AG04450 (cell line): ENCODE data around the gene SOD3. TPM values are rescaled to one million over a fixed set of nuclear protein-coding genes. Genes with fewer than 3 reads are reported as not detected.

Source experiments
- CTCF ChIA-PET: fragments of 300-600, 350-600 bp; formaldehyde crosslinking; extraction: SDS; loops from one replicate; lab custom pipeline; 2022; ENCODE audit warnings: antibody characterized with exemption, inconsistent platforms; lab: Charles Lee
- POLR2A ChIA-PET: fragments of 350-600 bp; formaldehyde crosslinking; extraction: SDS; loops from one replicate; lab custom pipeline; 2021; ENCODE audit warnings: antibody characterized with exemption, inconsistent platforms; lab: Yijun Ruan, JAX
- DNase-seq: peaks from one replicate; pipeline ENCODE4 v3.0.0-alpha.2; 2011; ENCODE audit warnings: low read depth, low spot score
- H3K27ac ChIP-seq: one replicate; pipeline ENCODE4 v1.5.1; 2012; ENCODE audit warnings: low read depth, low read length, control low read depth
- H3K27me3 ChIP-seq: one replicate; pipeline ENCODE4 v1.6.0; 2012; ENCODE audit warnings: low read length; ENCODE audit not compliant: control insufficient read depth, insufficient read depth
- H3K4me3 ChIP-seq: 2 replicates; pipeline ENCODE4 v1.5.1; 2011; ENCODE audit warnings: mild to moderate bottlenecking, low read depth, low read length, control low read depth
- H3K9me3 ChIP-seq: 2 replicates; pipeline ENCODE4 v1.5.1; 2012; ENCODE audit warnings: low read length; ENCODE audit not compliant: control insufficient read depth, insufficient read depth
- CTCF ChIP-seq: IDR thresholded peaks from 2 replicates; pipeline ENCODE4 v1.5.1; 2011; ENCODE audit warnings: low read depth, low read length, control low read depth, inconsistent platforms
- polyA plus RNA-seq: library from polyadenylated mRNA; depleted of rRNA; stranded (reverse); fragments of >200 nt; gene quantifications from 2 replicates; pipeline ENCODE4 v1.2.3, GENCODE V29; 2011

The SOD3 gene
- polyA plus RNA-seq, 1 experiment, result 3.8 TPM

DNA sequence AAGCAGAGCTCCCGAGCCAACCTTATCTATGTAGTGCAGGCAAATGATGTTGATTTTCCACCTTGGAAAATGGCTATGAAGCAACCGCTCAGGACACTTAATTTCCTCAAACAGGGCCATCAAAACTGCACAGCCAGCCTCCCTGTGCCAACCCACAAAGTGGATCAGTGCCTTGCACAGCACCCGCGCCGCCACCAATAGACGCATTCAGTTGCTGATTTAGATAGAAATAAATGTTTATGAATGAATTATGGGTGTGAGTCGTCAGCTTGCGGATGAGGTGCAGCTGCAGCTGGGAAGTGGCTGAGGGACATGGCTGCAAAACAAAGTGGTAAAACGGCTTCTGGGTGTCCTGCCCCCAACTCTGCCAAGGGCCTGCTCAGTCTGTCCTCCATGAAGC lies 47.0 kb downstream of the SOD3 start:
- CTCF ChIA-PET, result interaction anchor here (0.6 to 1.9 kb wide), 2 partner anchors 180 to 290 kb away, joined by 3 to 4 read pairs; no protein-coding TSS in a partner anchor
- TF ChIP-seq CTCF, result no peak
- no peak overlapping the region for H3K4me3 ChIP-seq
- no peaks in the 10 kb centered on the region for H3K27me3 ChIP-seq
- H3K9me3 ChIP-seq, result no peaks in the 10 kb centered on the region
- no peak for DNase-seq
- POLR2A ChIA-PET, result no interaction called here
- H3K27ac ChIP-seq, result no peak overlapping the region

DNA sequence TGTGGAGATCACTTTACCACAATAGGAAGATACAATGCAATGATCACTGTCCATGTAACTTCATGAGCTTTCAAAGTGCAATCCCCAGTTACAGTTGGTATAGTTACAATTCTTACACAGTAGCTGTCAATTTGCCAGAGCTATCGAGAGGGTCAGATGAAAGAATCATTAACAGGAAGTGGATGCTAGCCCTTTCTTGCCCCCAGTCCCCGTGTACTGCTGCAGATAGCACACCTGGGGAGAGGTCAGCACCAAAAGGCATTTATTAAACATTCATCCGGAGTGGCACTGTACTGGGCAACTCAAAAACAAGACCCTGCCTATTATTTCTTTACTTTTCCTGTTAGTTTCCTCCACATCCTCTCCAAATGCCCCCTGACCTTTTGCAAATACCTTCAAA lies 47.7 kb downstream of the SOD3 start:
- Histone ChIP-seq H3K9me3 (no peaks in the 10 kb centered on the region), H3K4me3 (no peak overlapping the region), H3K27me3 (no peaks in the 10 kb centered on the region), H3K27ac (no peak overlapping the region)
- POLR2A ChIA-PET, result no interaction called here
- TF ChIP-seq CTCF, result no peak
- CTCF ChIA-PET, result interaction anchor here (1.9 kb wide), 1 partner anchor 291 kb away, joined by 4 read pairs; no protein-coding TSS in a partner anchor
- no peak for DNase-seq

DNA sequence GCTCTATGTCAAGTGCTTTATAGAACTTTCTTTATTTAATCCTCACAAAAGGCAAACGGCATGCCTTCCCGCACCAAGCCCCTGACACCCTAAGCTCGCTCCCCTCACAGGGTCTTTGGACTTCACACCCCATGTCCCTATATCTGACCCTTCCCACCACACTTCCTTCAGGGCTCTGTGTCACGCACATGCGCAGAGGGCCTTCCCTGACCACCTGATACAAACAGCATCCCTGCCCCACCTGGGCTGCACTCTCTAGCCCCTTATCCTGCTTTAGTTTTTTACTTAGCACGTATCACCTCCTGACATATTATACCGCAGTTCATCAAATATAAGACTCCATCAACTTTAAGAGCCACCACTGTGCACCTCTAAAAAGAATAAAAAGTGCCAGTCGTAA lies 49.8 kb downstream of the SOD3 start:
- DNase-seq, result no peak
- no peaks in the 10 kb centered on the region for H3K9me3 ChIP-seq
- ChIA-PET CTCF (no interaction called here), POLR2A (interaction anchor here (0.6 kb wide), 1 partner anchor 72 kb away, joined by 3 read pairs; no protein-coding TSS in a partner anchor)
- H3K27me3 ChIP-seq, result no peaks in the 10 kb centered on the region
- H3K27ac ChIP-seq, result no peak overlapping the region
- TF ChIP-seq CTCF, result no peak
- H3K4me3 ChIP-seq, result no peak overlapping the region

DNA sequence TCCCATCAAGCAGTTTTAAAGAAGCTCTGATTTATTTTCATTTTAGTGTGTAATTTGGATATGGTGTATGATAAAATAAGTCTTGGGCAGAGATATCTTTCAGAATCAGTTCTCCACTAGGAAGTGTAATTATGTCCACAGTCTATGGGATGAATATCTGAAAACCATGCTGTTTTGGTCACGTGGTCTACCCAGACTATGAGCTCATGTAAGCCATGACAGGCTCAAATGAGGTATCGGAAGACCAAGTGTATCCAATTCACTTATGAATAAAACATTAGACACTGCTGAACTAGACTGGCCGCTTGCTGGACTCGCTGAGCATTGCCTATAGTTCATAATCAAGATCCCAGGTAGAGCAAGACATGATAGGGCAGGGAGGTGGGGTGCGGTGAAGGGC lies 50.5 kb downstream of the SOD3 start:
- POLR2A ChIA-PET, result no interaction called here
- no peak for DNase-seq
- H3K27ac ChIP-seq, result no peak overlapping the region
- TF ChIP-seq CTCF, result no peak
- no peaks in the 10 kb centered on the region for H3K9me3 ChIP-seq
- H3K27me3 ChIP-seq, result no peaks in the 10 kb centered on the region
- CTCF ChIA-PET, result no interaction called here
- no peak overlapping the region for H3K4me3 ChIP-seq

DNA sequence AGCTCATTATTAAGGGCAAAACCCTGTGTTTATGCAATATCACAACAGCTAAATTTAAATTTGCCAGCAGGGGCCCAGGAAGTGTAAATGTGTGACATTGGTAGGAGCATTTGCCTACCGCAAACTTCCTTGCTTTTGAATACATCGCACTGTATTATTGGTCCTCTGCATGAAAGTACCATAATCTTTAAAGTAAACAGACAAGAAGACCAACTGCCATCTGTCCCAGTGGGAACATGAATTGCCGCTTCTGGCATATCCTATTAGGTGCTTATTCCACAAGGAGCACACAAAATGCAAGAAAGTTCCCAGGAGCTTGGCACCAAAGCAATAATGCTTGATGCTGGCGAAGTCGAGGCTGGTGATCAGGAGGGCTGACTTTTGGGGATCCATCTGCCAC lies 51.3 kb downstream of the SOD3 start:
- H3K9me3 ChIP-seq, result no peaks in the 10 kb centered on the region
- POLR2A ChIA-PET, result no interaction called here
- no peak for DNase-seq
- no peaks in the 10 kb centered on the region for H3K27me3 ChIP-seq
- CTCF ChIA-PET, result no interaction called here
- H3K4me3 ChIP-seq, result no peak overlapping the region
- no peak overlapping the region for H3K27ac ChIP-seq
- TF ChIP-seq CTCF, result no peak
